Body of pancreas (tissue), 4 donors: ENCODE data around the gene SBNO1.

ENCODE experiments used
- CTCF ChIP-seq, 7 experiments: fragments of 450-650 bp in 4 of 7; fragments of 200-600 bp in 3 of 7; sonication (generic) in 3 of 7; IDR thresholded peaks; one replicate each; pipeline ENCODE4 v1.5.1; 2016 to 2019; ENCODE audit warnings: antibody characterized with exemption in 7 of 7
- POLR2A ChIP-seq, 3 donors: fragments of 450-650 bp; IDR thresholded peaks; one replicate each; pipeline ENCODE4 v1.6.1; 2016; ENCODE audit warnings: antibody characterized with exemption in 3 of 3, mild to moderate bottlenecking in 2 of 3

DNA sequence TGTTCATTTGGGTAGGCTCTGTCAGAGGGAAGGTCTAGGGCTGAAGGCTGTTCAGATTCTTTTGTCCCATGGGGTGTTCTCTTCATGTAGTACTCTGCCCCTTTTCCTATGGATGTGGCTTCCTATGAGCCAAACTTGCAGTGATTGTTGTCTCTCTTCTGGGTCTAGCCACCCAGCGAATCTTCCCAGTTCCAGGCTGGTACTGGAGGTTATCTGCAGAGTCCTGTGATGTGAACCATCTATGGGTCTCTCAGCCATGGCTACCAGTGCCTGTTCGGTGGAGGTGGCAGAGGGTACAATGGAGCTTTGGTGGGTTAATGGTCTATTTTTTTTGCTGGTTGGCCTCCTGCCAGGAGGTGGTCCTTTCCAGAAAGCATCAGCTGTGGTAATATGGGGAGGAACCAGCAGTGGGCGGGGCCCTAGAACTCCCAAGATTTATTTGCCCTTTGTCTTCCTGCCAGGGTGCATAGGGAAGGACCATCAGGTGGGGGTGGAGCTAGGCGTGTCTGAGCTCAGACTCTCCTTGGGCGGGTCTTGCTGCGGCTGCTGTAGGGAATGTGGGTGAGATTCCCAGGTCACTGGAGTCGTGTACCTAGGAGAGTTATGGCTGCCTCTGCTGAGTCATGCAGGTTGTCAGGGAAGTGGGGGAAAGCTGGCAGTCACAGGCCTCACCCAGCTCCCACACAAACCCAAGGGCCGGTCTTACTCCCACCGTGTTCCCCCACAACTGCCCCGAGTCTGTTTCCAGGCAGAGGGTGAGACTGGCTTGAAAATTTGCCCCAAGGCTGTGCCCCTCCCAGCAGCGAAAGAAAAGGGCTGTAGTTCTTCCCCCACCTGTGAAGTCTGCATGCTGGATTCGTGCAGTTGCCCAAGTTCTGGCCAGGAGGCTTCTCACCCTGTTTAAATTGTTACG is 113.9 kb downstream of the SBNO1 start:
- TF ChIP-seq CTCF (IDR thresholded peaks at IDR 0.05): no peak
- TF ChIP-seq POLR2A (IDR thresholded peaks at IDR 0.05): no peak
